Activated naive CD4-positive, alpha-beta T cell treated with anti-CD3 and anti-CD28 coated beads for 36 hours (primary cell): ENCODE results near the gene NUDT21. TPM values are rescaled to one million over a fixed set of nuclear protein-coding genes. Genes with fewer than 3 reads are reported as not detected.
"Not testable (repeated sequence)": the region's sequence is repeated elsewhere in the genome, so short reads cannot be mapped to it uniquely, and the experiment has no call there.

Experiments
- CTCF ChIA-PET: fragments of 350-600 bp; sonication (Branson Sonifier 250); formaldehyde crosslinking; loops from one replicate; lab custom pipeline; 2021; ENCODE audit warnings: antibody characterized with exemption; lab: Charles Lee
- DNase-seq: peaks from one replicate; pipeline ENCODE4 v3.0.0-alpha.2; 2020
- H3K27ac Mint-ChIP-seq: one replicate; pipeline ENCODE4 v1.8.0; 2021; ENCODE audit warnings: mild to moderate bottlenecking, mixed read lengths
- H3K27me3 Mint-ChIP-seq: one replicate; pipeline ENCODE4 v1.8.0; 2021; ENCODE audit warnings: low read depth, mixed read lengths
- H3K36me3 Mint-ChIP-seq: one replicate; pipeline ENCODE4 v1.8.0; 2021; ENCODE audit warnings: low read depth, mixed read lengths
- H3K4me1 Mint-ChIP-seq: one replicate; pipeline ENCODE4 v1.8.0; 2021; ENCODE audit warnings: low read depth, mixed read lengths
- H3K4me3 Mint-ChIP-seq: one replicate; pipeline ENCODE4 v1.8.0; 2021; ENCODE audit warnings: mild to moderate bottlenecking, moderate library complexity, mixed read lengths
- H3K9me3 Mint-ChIP-seq: one replicate; pipeline ENCODE4 v1.8.0; 2021; ENCODE audit warnings: mixed read lengths
- intact Hi-C: fragments of 100-400 bp; cut with micrococcal nuclease; formaldehyde crosslinking; loops from one replicate; pipeline ENCODE4 v1.15.1; 2023
- total RNA-seq, 2 experiments: library from RNA; stranded (reverse); gene quantifications; one replicate each; pipeline ENCODE4 v1.2.3, GENCODE V29; 2021

The NUDT21 gene
- 100 to 1,000 TPM; 324 to 330 TPM for total RNA-seq

DNA sequence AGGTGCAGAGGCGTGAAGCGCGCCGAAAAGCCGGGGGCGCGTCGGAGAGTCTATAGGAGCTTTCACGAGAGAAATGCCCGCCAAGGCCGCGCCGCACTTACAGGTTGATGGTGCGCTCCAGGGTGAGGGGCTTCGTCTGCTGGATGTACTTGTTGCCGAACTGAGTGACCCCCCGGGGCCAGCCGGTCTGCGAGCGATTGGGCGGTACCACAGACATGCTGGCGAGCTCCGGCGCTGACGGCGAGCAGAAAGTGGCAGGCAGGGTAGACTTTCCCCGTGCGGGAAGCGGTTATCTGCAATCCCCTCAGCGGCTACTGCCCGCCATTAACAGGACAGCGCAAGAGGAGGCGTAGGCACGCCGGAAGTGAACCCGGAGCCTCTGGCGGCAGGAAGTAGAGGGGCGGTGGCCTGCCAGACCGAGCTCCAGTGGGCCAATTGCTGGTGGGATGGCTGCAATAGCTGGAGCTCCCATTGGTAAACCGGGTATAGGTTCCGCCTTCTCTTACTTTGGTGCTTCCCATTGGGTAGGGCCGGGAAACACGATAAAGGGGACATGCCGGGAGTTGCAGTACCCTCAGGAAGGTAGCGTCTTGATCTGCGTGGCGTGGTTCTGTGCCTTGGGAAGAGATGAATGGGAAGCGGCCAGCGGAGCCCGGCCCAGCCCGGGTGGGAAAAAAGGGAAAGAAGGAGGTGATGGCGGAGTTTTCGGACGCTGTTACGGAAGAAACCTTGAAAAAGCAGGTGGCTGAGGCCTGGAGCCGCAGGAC lies at the start of gene NUDT21, which contains the start of gene OGFOD1:
Gene NUDT21, minus strand, starts transcription at position 347 of the 767 bp plus-strand sequence. Its CDS starts 130 bp downstream, at position 217.
Gene OGFOD1, plus strand, starts transcription at position 569 of the 767 bp plus-strand sequence. Its CDS starts 59 bp downstream, at position 628.
- intact Hi-C loops: loop anchor here (1.0 to 2.0 kb wide), 6 partner anchors 27 to 279 kb away; partner anchors contain the start of genes BBS2, MT2A and NUP93
- CTCF ChIA-PET: interaction anchor here (0.6 to 0.9 kb wide), 4 partner anchors 16 to 205 kb away, joined by 3 to 4 read pairs (median 4); no protein-coding TSS in a partner anchor
- DNase-seq: peak; percentile 96
- H3K4me1 Mint-ChIP-seq: peaks cover 48% of the 10 kb centered on the region
- H3K27ac Mint-ChIP-seq: peak within 1 kb of the TSS; percentile 90
- H3K9me3 Mint-ChIP-seq: no peaks in the 10 kb centered on the region
- H3K36me3 Mint-ChIP-seq: peaks cover 37% of the 10 kb centered on the region
- H3K4me3 Mint-ChIP-seq: peak within 1 kb of the TSS; percentile 93
- no peaks in the 10 kb centered on the region for H3K27me3 Mint-ChIP-seq

DNA sequence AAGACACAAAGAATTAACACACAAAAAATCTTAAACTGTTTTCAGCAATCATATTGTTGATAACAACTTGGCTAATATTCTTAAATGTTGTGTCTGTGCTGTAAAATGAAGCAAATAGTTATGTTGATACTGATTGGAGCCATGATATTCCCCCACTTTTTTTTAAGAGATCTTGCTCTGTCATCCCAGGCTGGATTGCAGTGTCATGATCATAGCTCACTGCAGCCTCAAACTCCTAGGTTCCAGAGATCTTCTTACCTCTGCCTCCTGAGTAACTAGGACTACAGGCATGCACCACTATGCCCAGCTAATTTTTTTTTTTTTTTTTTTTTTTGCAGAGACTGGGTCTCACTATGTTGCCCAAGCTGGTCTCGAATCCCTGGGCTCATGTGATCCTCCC lies 42.7 kb upstream of the NUDT21 start:
- no peaks in the 10 kb centered on the region for H3K4me1 Mint-ChIP-seq
- H3K36me3 Mint-ChIP-seq: peaks cover 12% of the 10 kb centered on the region
- H3K9me3 Mint-ChIP-seq: no peaks in the 10 kb centered on the region
- H3K27me3 Mint-ChIP-seq: no peaks in the 10 kb centered on the region
- DNase-seq: no peak
- no peak overlapping the region for H3K27ac Mint-ChIP-seq
- CTCF ChIA-PET: no interaction called here
- no peak overlapping the region for H3K4me3 Mint-ChIP-seq
- intact Hi-C loops: no loop called here

DNA sequence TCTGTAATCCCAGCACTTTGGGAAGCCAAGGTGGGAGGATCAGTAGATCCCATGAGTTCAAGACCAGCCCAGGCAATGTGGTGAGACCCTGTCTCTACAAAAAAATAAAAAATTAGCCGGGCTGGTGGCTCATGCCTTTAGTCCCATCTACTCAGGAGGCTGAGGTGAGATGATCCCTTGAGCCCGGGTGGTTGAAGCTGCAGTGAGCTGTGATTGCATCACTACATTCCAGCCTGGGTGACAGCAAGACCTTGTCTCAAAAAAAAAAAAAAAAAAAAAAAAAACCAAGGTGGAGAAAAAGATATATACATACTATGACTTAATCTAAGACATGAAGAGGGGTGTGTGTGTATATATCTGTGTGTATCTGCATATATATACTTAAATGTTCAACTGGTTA lies 42.0 kb upstream of the NUDT21 start:
- intact Hi-C loops: no loop called here
- no peak overlapping the region for H3K27ac Mint-ChIP-seq
- peaks cover 9% of the 10 kb centered on the region for H3K36me3 Mint-ChIP-seq
- H3K4me3 Mint-ChIP-seq: no peak overlapping the region
- CTCF ChIA-PET: no interaction called here
- H3K9me3 Mint-ChIP-seq: no peaks in the 10 kb centered on the region
- H3K27me3 Mint-ChIP-seq: no peaks in the 10 kb centered on the region
- no peak for DNase-seq
- no peaks in the 10 kb centered on the region for H3K4me1 Mint-ChIP-seq

DNA sequence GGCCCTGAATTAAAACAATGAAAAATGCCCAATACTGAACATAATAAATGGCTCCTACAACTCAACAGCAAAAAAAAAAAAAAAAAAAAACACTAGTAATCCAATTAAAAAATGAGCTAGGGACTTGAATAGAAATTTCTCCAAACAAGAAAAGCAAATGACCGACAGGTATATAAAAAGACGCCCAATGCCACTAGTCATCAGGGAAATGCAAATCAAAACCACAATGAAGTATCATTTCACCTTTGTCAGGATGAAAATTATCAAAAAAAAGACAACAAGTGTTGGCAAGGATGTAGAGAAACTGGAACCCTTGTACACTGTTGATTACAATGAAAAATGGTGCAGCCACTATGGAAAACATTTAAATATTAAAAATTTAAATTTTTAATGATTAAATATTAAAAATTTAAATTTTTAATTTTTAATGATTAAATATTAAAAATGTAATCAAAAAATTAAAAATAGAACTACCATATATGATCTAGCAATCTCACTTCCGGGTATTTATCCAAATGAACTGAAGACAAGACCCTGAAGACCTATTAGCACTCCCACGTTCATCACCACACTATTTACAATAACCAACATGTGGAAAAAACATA lies 40.6 kb upstream of the NUDT21 start:
- Mint-ChIP-seq H3K4me3 (no peak overlapping the region), H3K4me1 (no peaks in the 10 kb centered on the region), H3K27ac (no peak overlapping the region), H3K36me3 (peaks cover 6% of the 10 kb centered on the region), H3K27me3 (no peaks in the 10 kb centered on the region), H3K9me3 (no peaks in the 10 kb centered on the region)
- no peak for DNase-seq
- CTCF ChIA-PET: no interaction called here
- intact Hi-C loops: no loop called here

DNA sequence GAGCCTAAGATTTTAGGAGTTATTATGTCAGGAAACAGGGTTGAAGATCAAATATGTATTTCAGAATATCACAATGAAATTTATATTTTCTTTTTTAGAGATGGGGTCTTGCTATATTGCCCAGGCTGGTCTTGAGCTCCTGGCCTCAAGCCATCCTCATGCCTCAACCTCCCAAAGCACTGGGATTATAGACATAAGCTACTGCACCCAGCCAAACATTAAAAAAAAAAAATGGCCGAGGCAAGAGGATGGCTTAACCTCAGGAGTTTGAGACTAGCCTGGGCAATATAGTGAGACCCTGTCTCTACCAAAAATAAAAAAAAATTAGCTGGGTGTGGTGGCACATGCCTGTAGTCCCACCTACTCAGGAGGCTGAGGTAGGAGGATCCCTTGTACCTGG lies 37.7 kb upstream of the NUDT21 start:
- CTCF ChIA-PET: interaction anchor here (1.2 kb wide), 1 partner anchor 17 kb away, joined by 3 read pairs; no protein-coding TSS in a partner anchor

DNA sequence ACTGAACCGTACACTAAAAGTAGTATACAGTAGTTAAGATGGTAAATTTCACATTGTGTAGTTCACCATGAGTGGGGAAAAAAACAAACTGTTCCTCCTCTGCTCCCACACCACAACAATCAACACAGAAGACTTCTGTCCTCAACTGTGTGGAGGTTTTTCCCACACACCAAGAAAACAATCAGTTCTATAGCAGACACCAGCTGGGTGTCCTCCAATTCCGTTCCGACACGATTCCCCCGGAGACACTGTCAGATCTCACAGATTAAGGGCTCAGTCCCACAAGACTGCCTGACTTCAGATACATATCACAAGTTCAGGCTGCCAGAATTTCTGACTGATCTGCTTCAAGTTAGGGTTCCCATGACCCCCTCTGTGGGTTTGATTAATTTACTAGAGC lies 36.9 kb upstream of the NUDT21 start:
- H3K27ac Mint-ChIP-seq: no peak overlapping the region
- H3K4me1 Mint-ChIP-seq: no peaks in the 10 kb centered on the region
- H3K4me3 Mint-ChIP-seq: no peak overlapping the region
- H3K36me3 Mint-ChIP-seq: peaks cover 8% of the 10 kb centered on the region
- intact Hi-C loops: no loop called here
- CTCF ChIA-PET: no interaction called here
- H3K27me3 Mint-ChIP-seq: no peaks in the 10 kb centered on the region
- no peak for DNase-seq
- H3K9me3 Mint-ChIP-seq: no peaks in the 10 kb centered on the region

More for the DNA sequence above, 37.7 kb upstream of the NUDT21 start:
- intact Hi-C loops, DNase-seq, H3K36me3 Mint-ChIP-seq, H3K4me1 Mint-ChIP-seq, H3K27me3 Mint-ChIP-seq, H3K27ac Mint-ChIP-seq, H3K9me3 Mint-ChIP-seq, H3K4me3 Mint-ChIP-seq: not testable (repeated sequence)

DNA sequence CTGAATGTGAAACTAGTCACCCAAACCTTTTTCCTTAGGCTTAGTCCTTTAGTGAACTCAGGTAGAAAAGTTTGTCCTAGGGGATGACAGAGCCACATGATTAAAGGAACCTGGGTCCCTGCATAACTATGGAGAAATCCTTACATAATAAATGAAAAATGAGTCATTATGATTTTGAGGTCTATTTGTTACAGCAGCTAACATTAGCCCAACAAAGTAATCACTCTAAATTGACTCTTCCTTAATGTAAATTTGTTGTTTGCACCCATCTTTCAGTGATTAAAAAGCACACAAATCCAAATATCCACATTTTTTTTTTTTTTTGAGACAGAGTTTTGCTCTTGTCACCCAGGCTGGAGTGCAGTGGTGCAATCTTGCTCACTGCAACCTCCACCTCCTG lies 32.3 kb upstream of the NUDT21 start:
- Mint-ChIP-seq H3K4me3 (no peak overlapping the region), H3K9me3 (no peaks in the 10 kb centered on the region), H3K27ac (no peak overlapping the region), H3K36me3 (peaks cover 13% of the 10 kb centered on the region), H3K27me3 (no peaks in the 10 kb centered on the region), H3K4me1 (peaks cover 5% of the 10 kb centered on the region)
- no peak for DNase-seq
- CTCF ChIA-PET: interaction anchor here (0.7 kb wide), 1 partner anchor 22 kb away, joined by 3 read pairs; no protein-coding TSS in a partner anchor
- intact Hi-C loops: no loop called here

DNA sequence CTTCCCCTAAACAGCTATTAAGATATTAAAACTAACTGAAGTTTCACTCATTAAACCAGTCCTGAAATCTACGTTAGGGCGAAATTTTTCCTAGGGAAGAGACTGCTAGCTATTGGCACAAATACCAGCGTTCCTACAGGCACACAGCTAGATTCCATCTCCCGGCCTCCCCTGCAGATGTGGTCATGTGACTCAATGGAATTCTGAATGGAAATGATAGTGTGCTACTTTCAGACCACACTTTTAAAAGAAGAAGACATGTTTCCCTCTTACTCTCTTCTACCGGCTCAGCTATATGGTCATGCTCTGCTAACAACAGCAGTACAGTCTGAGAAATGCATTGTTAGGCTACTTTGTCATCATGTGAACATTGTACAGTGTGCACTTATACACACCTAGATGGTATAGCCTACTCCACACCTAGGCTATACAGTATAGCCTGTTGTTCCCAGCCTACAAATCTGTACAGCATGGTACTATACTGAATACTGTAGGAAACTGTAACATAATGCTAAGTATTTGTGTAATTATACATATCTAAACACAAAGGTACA lies 31.6 kb upstream of the NUDT21 start:
- intact Hi-C loops: no loop called here
- H3K4me3 Mint-ChIP-seq: no peak overlapping the region
- peaks cover 13% of the 10 kb centered on the region for H3K36me3 Mint-ChIP-seq
- CTCF ChIA-PET: interaction anchor here (0.7 kb wide), 1 partner anchor 22 kb away, joined by 3 read pairs; no protein-coding TSS in a partner anchor
- H3K4me1 Mint-ChIP-seq: peaks cover 10% of the 10 kb centered on the region
- no peaks in the 10 kb centered on the region for H3K27me3 Mint-ChIP-seq
- H3K9me3 Mint-ChIP-seq: no peaks in the 10 kb centered on the region
- DNase-seq: no peak
- no peak overlapping the region for H3K27ac Mint-ChIP-seq

DNA sequence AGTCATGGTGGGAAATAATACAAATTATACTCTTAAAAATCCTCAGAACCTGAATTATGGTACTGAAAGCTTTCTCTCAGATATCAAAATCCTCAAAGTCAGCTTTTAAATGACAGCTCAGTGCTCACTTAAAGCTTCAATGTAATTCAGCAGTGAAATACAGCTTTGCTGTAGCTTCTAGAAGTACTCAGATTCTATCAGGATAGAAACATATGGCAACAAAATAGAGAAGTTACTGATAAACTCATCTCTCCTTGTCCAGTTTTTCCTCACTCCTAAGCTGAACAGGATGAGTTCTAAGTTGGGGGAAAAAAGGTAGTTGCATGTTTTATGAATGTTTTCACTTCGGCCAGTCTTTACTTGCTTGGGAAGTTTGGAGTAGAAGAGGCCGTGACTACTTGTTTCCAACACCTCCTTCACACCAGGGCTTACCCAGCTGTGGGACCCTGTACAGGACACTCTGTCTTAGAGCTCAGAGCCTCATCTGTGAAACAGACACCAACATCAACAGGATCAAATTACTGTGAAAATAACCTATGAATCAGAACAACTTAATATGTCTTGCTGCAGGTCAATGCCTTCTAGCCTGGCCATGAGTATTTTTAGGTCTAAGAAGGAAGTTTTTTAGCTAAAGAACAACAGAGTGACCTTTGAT lies 30.5 kb upstream of the NUDT21 start:
- Mint-ChIP-seq H3K9me3 (no peaks in the 10 kb centered on the region), H3K4me3 (no peak overlapping the region), H3K4me1 (peaks cover 22% of the 10 kb centered on the region), H3K27ac (no peak overlapping the region), H3K36me3 (peaks cover 21% of the 10 kb centered on the region), H3K27me3 (no peaks in the 10 kb centered on the region)
- intact Hi-C loops: no loop called here
- DNase-seq: no peak
- CTCF ChIA-PET: interaction anchor here (1.5 kb wide), 1 partner anchor 32 kb away, joined by 3 read pairs; no protein-coding TSS in a partner anchor

DNA sequence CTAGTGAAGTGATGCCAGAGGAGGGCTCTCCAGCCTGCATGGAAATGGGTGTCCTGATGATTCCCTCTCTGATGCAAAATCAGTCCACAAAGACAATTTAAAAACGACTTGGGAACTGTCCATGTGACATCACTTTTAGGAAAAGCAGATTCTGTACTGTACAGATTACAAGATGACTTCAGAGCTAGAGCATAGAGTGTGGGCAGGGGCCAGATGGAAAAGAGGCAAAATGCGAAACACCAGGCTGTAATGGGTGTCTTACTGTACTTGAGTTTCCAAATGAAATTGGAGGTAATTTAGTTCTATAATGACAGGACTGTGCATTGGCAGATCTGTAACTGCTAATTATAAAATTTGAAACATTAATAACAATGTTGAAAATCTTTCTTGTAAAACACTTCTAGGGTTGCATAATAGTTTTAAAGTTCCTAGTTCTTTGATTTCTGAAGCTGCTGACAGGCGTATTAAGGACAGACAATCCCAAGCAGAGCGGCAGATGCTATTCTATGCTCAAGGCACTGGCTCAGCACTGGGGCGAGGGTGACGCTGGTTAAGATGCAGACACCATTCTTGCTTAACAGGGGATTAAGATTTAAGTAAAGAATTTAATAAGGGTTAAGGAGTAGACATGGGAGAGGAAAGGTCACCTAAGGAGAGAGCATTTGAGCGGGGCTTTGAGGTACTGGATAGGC lies 29.8 kb upstream of the NUDT21 start:
- intact Hi-C loops: no loop called here
- CTCF ChIA-PET: interaction anchor here (1.5 kb wide), 1 partner anchor 33 kb away, joined by 3 read pairs; no protein-coding TSS in a partner anchor
- no peaks in the 10 kb centered on the region for H3K27me3 Mint-ChIP-seq
- no peaks in the 10 kb centered on the region for H3K9me3 Mint-ChIP-seq
- no peak overlapping the region for H3K27ac Mint-ChIP-seq
- peaks cover 25% of the 10 kb centered on the region for H3K4me1 Mint-ChIP-seq
- no peak overlapping the region for H3K4me3 Mint-ChIP-seq
- peaks cover 23% of the 10 kb centered on the region for H3K36me3 Mint-ChIP-seq
- DNase-seq: no peak

DNA sequence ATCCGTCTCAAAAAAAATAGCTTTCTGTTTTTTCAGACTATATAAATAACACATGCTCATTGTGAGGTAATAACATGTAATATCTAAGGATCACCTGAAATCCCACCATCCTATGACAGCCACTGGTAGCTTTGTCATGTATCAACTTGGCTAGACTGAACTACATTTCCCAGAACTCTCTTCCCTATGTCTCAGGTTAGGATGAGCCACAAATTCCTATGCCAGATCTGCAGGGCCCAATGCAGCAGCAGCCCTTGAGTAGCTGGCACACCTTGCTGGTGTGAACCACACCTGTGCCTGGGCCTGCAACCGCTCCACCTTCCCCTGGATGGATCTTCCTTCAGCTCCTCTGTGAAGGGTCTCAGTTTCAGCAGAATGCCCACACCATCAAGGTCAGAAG lies 28.3 kb upstream of the NUDT21 start:
- no peaks in the 10 kb centered on the region for H3K9me3 Mint-ChIP-seq
- no peaks in the 10 kb centered on the region for H3K27me3 Mint-ChIP-seq
- H3K27ac Mint-ChIP-seq: peak overlapping the region; percentile 1
- intact Hi-C loops: no loop called here
- H3K36me3 Mint-ChIP-seq: peaks cover 34% of the 10 kb centered on the region
- no peak for DNase-seq
- H3K4me3 Mint-ChIP-seq: no peak overlapping the region
- CTCF ChIA-PET: interaction anchor here (0.7 kb wide), 1 partner anchor 97 kb away, joined by 3 read pairs; no protein-coding TSS in a partner anchor
- H3K4me1 Mint-ChIP-seq: peaks cover 25% of the 10 kb centered on the region
